Erythroblast (primary cell): ENCODE measurements around the gene CDK8.

Experiments
- GATA1 ChIP-seq: IDR thresholded peaks from 2 replicates; pipeline ENCODE4 v1.6.1; 2011; ENCODE audit warnings: low read depth, mild to moderate bottlenecking, control low read depth, low read length, moderate library complexity
- POLR2A ChIP-seq: IDR thresholded peaks from 2 replicates; pipeline ENCODE4 v1.6.1; 2011; ENCODE audit warnings: mild to moderate bottlenecking, low read length

DNA sequence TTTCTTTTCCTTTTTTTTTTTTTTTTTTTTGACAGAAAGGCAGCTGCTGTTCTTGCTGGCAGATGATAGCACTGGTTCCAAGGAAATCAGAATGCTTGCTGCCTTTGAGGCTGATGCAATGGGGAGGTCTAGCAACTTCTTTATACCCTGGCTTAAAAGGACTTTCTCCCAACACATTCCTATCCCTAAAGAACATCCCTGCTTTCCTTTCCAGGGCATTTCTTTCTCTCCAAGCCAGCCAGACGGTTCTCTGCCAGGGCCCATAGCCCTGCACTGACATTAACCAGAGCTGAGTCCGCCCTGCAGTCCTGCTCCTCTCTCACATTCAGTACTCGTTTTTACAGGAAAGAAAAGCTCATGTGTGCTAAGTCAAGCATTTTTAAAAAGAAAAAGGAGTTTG is 169.7 kb downstream of the CDK8 start:
- TF ChIP-seq POLR2A = no peak
- TF ChIP-seq GATA1 = no peak
